Suprapubic skin (tissue), 4 donors: ENCODE data around the gene NEURL1.

Experiments
- CTCF ChIP-seq, 2 donors: fragments of 200-600 bp in 1 of 2; fragments of 450-650 bp in 1 of 2; sonication (generic) in 1 of 2; IDR thresholded peaks; one replicate each; pipeline ENCODE4 v1.5.1; 2016 to 2019; ENCODE audit warnings: antibody characterized with exemption in 2 of 2, mild to moderate bottlenecking in 1 of 2, moderate library complexity in 1 of 2
- EP300 ChIP-seq: sonication (generic); formaldehyde crosslinking; IDR thresholded peaks from one replicate; pipeline ENCODE4 v1.6.1; 2017; ENCODE audit warnings: antibody characterized with exemption
- POLR2A ChIP-seq, 2 donors: fragments of 450-650 bp; IDR thresholded peaks; one replicate each; pipeline ENCODE4 v1.6.1; 2017; ENCODE audit warnings: antibody characterized with exemption in 2 of 2, mild to moderate bottlenecking in 2 of 2, moderate library complexity in 2 of 2
- POLR2AphosphoS5 ChIP-seq, 3 donors: sonication (generic); formaldehyde crosslinking; IDR thresholded peaks; one replicate each; pipeline ENCODE4 v1.6.1; 2017; ENCODE audit warnings: antibody characterized with exemption in 3 of 3

DNA sequence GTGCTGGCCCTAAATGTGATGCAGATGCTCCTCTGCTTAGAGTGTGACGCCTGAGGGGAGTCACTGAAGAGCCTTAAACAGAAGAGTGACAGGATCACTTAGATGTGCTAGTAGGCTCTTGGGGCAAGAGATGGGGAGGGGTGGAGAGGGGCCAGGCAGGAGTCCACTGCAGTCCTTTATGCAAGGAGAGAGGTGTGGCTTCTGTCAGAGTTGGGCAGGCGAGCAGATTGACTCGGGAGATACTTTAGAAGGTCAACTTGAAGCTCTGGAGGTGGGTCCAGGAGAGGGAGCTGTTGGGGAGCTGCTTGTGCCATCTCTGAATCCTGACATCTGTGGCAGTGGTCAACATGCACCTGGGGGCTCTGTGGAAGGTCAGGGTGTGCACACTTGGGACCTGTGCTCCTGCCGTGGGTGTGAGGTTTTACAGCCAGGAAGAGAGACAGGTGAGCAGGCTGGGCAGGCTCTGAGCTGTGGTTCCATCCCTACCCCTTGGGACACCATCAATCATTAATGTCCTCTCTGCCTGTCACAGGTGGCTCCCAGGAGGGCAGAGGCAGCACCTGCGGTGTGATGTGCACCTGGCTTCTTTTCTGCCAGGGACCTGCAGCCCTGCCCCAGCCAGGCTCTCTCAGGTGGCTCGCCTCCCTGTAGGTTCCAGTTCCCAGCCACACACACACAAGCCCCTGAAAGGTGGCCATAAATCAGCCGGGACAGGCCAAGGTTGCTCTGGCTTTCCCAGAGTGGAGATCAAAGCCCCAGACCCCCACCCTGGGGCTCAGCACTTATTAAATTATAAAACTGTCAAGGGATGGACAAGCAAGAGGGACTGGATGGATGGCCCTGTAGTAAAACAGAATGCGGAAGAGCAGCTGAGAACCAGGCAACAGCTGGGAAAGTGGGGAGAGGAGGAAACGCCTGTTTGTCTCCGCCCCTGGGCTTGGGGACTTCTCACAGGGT is 14.0 kb downstream of the NEURL1 start:
- no peak for TF ChIP-seq EP300
- TF ChIP-seq CTCF (IDR thresholded peaks at IDR 0.05), result no peak
- no peak for TF ChIP-seq POLR2AphosphoS5 (IDR thresholded peaks at IDR 0.05)
- TF ChIP-seq POLR2A (IDR thresholded peaks at IDR 0.05), result no peak
